ENCODE data around the gene TMEM116. TPM values are rescaled to one million over a fixed set of nuclear protein-coding genes. Genes with fewer than 3 reads are reported as not detected.
A peak's percentile ranks its signal among the peaks of the same experiment; 100 is the strongest.

The TMEM116 gene
- total RNA-seq, 2 experiments from 2014 or later = 13.8 to 16.3 TPM

DNA sequence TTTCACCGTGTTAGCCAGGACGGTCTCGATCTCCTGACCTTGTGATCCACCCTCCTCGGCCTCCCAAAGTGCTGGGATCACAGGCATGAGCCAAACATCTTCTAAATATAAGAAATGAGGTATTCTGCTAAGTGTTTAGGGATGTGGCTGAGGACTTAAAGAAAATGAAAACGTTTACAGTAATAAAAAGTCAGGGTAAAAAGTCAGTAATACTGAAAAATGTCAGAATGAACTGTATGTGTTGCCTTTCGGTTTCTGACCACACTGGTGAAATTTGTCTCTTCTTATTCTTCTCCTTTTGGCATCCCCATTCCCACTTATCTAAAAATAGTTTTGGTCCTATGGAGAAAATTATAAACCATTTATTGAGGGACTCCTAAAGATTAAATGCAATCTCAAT is 20.5 kb downstream of the TMEM116 start:
- H3K4me3 Mint-ChIP-seq = no peak overlapping the region
- intact Hi-C loops (cut with micrococcal nuclease) = no loop called here
- peak overlapping the region; percentile 35 for H3K27ac Mint-ChIP-seq
- H3K4me1 Mint-ChIP-seq (ENCODE audit: low read depth) = peaks cover 54% of the 10 kb centered on the region
- ChIA-PET POLR2A (interaction anchor here (0.6 to 3.5 kb wide), 3 partner anchors 9 to 262 kb away, joined by 3 to 27 read pairs (median 5); partner anchors contain the start of genes ERP29 and TMEM116), CTCF (interaction anchor here (1.1 to 1.4 kb wide), 4 partner anchors 9 to 22 kb away, joined by 3 to 6 read pairs (median 4); partner anchors contain the start of genes ERP29 and TMEM116)
- no peaks in the 10 kb centered on the region for H3K9me3 Mint-ChIP-seq
- no peak for DNase-seq
- no peaks in the 10 kb centered on the region for H3K27me3 Mint-ChIP-seq
- TF ChIP-seq, protein P1, sequence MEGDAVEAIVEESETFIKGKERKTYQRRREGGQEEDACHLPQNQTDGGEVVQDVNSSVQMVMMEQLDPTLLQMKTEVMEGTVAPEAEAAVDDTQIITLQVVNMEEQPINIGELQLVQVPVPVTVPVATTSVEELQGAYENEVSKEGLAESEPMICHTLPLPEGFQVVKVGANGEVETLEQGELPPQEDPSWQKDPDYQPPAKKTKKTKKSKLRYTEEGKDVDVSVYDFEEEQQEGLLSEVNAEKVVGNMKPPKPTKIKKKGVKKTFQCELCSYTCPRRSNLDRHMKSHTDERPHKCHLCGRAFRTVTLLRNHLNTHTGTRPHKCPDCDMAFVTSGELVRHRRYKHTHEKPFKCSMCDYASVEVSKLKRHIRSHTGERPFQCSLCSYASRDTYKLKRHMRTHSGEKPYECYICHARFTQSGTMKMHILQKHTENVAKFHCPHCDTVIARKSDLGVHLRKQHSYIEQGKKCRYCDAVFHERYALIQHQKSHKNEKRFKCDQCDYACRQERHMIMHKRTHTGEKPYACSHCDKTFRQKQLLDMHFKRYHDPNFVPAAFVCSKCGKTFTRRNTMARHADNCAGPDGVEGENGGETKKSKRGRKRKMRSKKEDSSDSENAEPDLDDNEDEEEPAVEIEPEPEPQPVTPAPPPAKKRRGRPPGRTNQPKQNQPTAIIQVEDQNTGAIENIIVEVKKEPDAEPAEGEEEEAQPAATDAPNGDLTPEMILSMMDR (IDR thresholded peaks at IDR 0.05) = no peak
- peak; percentile 22 for ATAC-seq
- H3K36me3 Mint-ChIP-seq (ENCODE audit: low read depth) = peaks cover 4% of the 10 kb centered on the region

DNA sequence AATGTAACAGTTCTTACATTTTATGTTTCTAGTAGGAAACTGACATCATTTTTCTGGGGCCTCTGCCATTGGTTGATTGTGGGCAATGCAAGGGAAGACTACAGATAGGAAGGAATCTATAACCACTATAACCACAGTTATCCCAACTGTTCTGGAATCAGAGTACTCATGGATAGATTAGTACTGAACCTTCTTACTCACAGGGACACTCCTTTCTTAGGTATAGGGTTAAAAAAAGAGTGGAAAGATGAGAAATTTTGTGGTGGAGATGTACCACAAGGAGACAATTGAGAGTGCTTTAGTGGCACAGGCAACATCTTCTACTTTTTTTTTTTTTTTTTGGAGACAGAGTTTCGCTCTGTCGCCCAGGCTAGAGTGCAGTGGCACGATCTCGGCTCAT is 21.0 kb downstream of the TMEM116 start:
- Mint-ChIP-seq H3K27ac (peak overlapping the region; percentile 6), H3K36me3 (ENCODE audit: low read depth) (peaks cover 4% of the 10 kb centered on the region), H3K9me3 (no peaks in the 10 kb centered on the region), H3K4me3 (no peak overlapping the region), H3K27me3 (no peaks in the 10 kb centered on the region), H3K4me1 (ENCODE audit: low read depth) (peaks cover 51% of the 10 kb centered on the region)
- peak; percentile 28 for ATAC-seq
- TF ChIP-seq, protein P1 (IDR thresholded peaks at IDR 0.05) = no peak
- intact Hi-C loops (cut with micrococcal nuclease) = no loop called here
- ChIA-PET POLR2A (interaction anchor here (0.6 to 3.5 kb wide), 5 partner anchors 9 to 261 kb away, joined by 3 to 27 read pairs (median 3); partner anchors contain the start of genes ERP29 and TMEM116), CTCF (interaction anchor here (1.4 kb wide), 2 partner anchors 22 to 47 kb away, joined by 4 to 6 read pairs; partner anchors contain the start of genes ERP29 and TMEM116)
- no peak for DNase-seq

DNA sequence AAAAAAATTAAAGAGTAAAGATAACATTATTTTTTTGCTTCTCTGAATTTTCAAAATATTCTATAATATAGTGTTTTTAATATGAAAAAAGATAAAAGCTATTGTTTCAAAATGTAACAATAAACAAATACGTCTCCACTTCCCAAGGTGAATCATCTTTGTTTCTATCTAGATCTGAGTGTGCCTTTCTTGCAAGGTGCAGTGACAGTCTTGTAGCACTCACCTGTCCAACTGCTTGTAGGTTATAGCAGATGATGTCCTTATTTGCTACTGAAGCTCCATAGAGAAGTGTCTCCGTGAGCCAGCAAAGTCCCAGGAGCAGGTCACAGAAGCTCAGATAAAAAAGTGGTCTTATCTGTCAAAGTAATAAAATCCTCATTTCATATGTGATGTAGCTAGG is 21.4 kb downstream of the TMEM116 start:
- intact Hi-C loops (cut with micrococcal nuclease) = no loop called here
- H3K4me3 Mint-ChIP-seq = no peak overlapping the region
- H3K27me3 Mint-ChIP-seq = no peaks in the 10 kb centered on the region
- H3K4me1 Mint-ChIP-seq (ENCODE audit: low read depth) = peaks cover 47% of the 10 kb centered on the region
- TF ChIP-seq, protein P1 (IDR thresholded peaks at IDR 0.05) = no peak
- CTCF ChIA-PET = interaction anchor here (1.4 kb wide), 2 partner anchors 23 to 46 kb away, joined by 4 to 6 read pairs; partner anchors contain the start of genes ERP29 and TMEM116
- POLR2A ChIA-PET = interaction anchor here (0.6 to 3.5 kb wide), 5 partner anchors 10 to 261 kb away, joined by 3 to 27 read pairs (median 3); partner anchors contain the start of genes ERP29 and TMEM116
- H3K36me3 Mint-ChIP-seq (ENCODE audit: low read depth) = peaks cover 4% of the 10 kb centered on the region
- H3K9me3 Mint-ChIP-seq = no peaks in the 10 kb centered on the region
- DNase-seq (no peak), ATAC-seq (peak; percentile 38)
- H3K27ac Mint-ChIP-seq = no peak overlapping the region

DNA sequence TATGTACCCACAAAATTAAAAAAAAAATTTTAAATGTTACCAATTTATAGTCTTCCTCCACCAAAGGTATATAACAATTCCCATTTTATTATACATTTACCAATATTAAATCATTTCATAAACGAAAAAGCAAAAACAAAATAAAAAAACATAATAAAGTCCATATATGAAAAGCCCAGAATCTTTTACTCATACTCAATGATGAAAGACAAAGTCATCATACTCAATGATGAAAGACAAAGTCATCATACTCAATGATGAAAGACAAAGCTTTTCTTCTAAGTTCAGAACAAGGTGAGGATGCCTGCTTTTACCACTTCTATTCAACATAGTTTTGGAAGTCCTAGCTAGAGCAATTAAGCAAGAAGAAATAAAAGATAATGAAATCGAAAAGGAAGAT is 28.1 kb downstream of the TMEM116 start:
- intact Hi-C loops (cut with micrococcal nuclease) = no loop called here
- POLR2A ChIA-PET = no interaction called here
- peaks cover 8% of the 10 kb centered on the region for H3K4me1 Mint-ChIP-seq (ENCODE audit: low read depth)
- no peaks in the 10 kb centered on the region for H3K27me3 Mint-ChIP-seq
- no peaks in the 10 kb centered on the region for H3K9me3 Mint-ChIP-seq
- no peak overlapping the region for H3K4me3 Mint-ChIP-seq
- peaks cover 4% of the 10 kb centered on the region for H3K36me3 Mint-ChIP-seq (ENCODE audit: low read depth)
- DNase-seq = no peak
- CTCF ChIA-PET = no interaction called here
- H3K27ac Mint-ChIP-seq = no peak overlapping the region
- TF ChIP-seq, protein P1 (IDR thresholded peaks at IDR 0.05) = no peak
- no peak for ATAC-seq

DNA sequence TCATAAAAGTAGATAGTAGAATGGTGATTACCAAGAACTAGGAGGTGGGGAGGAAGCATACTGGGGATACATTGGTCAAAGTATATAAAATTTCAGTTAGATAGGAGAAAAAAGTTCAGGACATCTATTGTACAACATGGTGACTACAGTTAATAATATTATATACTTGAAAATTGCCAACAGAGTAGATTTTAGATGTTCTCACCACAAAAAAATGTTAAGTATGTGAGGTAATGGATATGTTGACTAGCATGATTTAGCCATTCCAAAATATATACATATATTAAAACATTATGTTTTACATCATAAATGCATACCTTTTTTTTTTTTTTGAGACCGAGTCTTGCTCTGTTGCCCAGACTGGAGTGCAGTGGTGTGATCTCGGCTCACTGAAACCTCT is 31.0 kb downstream of the TMEM116 start:
- Mint-ChIP-seq H3K36me3 (ENCODE audit: low read depth) (peaks cover 2% of the 10 kb centered on the region), H3K27me3 (no peaks in the 10 kb centered on the region), H3K4me1 (ENCODE audit: low read depth) (peaks cover 9% of the 10 kb centered on the region), H3K9me3 (no peaks in the 10 kb centered on the region), H3K4me3 (no peak overlapping the region), H3K27ac (no peak overlapping the region)
- TF ChIP-seq, protein P1 (IDR thresholded peaks at IDR 0.05) = no peak
- ChIA-PET CTCF (no interaction called here), POLR2A (interaction anchor here (1.3 kb wide), 1 partner anchor 32 kb away, joined by 3 read pairs; no protein-coding TSS in a partner anchor)
- intact Hi-C loops (cut with micrococcal nuclease) = no loop called here
- DNase-seq (no peak), ATAC-seq (no peak)
